Activated CD8-positive, alpha-beta memory T cell treated with anti-CD3 and anti-CD28 coated beads, Interleukin-2, amount 50 U/mL, for 1 hour (primary cell): ENCODE measurements around the gene NACC1.

Source experiments
- DNase-seq: peaks from one replicate; pipeline ENCODE4 v3.0.0-alpha.2; 2020; ENCODE audit errors: extremely low read depth

The NACC1 gene

GRCh38 chr19:13117772-13118423 is at the start of gene NACC1:
Gene NACC1 (plus strand): TSS chr19:13118264. CDS start chr19:13135208, 16,944 bp downstream.
- peak; percentile 61 for DNase-seq

- no peak for DNase-seq
Measured at GRCh38 chr19:13069415-13070359, 48.4 kb upstream of the NACC1 start.

- no peak for DNase-seq
Measured at GRCh38 chr19:13070425-13071140, 47.5 kb upstream of the NACC1 start.

GRCh38 chr19:13071444-13072187 is 46.4 kb upstream of the NACC1 start:
- no peak for DNase-seq

GRCh38 chr19:13072188-13072908 is 45.7 kb upstream of the NACC1 start:
- DNase-seq, result no peak

- no peak for DNase-seq
Measured at GRCh38 chr19:13073263-13073662, 44.8 kb upstream of the NACC1 start.

GRCh38 chr19:13074378-13074777 is 43.7 kb upstream of the NACC1 start:
- no peak for DNase-seq

- no peak for DNase-seq
Measured at GRCh38 chr19:13076320-13076719, 41.7 kb upstream of the NACC1 start.

- no peak for DNase-seq
Measured at GRCh38 chr19:13076787-13077186, 41.3 kb upstream of the NACC1 start.

- no peak for DNase-seq
Measured at GRCh38 chr19:13077240-13077639, 40.8 kb upstream of the NACC1 start.

GRCh38 chr19:13078381-13078780 is 39.7 kb upstream of the NACC1 start:
- no peak for DNase-seq

- DNase-seq, result no peak
Measured at GRCh38 chr19:13078897-13079541, 39.0 kb upstream of the NACC1 start.

- DNase-seq, result no peak
Measured at GRCh38 chr19:13079542-13079986, 38.5 kb upstream of the NACC1 start.

GRCh38 chr19:13082192-13083007 is 35.7 kb upstream of the NACC1 start:
- no peak for DNase-seq

GRCh38 chr19:13083008-13083404 is 35.1 kb upstream of the NACC1 start:
- DNase-seq, result no peak

GRCh38 chr19:13083627-13084026 is 34.4 kb upstream of the NACC1 start:
- no peak for DNase-seq

- no peak for DNase-seq
Measured at GRCh38 chr19:13085666-13086065, 32.4 kb upstream of the NACC1 start.

GRCh38 chr19:13086341-13086740 is 31.7 kb upstream of the NACC1 start:
- DNase-seq, result no peak

GRCh38 chr19:13087295-13087694 is 30.8 kb upstream of the NACC1 start:
- no peak for DNase-seq
